ENCODE data around the gene A1CF.

Gene A1CF

DNA sequence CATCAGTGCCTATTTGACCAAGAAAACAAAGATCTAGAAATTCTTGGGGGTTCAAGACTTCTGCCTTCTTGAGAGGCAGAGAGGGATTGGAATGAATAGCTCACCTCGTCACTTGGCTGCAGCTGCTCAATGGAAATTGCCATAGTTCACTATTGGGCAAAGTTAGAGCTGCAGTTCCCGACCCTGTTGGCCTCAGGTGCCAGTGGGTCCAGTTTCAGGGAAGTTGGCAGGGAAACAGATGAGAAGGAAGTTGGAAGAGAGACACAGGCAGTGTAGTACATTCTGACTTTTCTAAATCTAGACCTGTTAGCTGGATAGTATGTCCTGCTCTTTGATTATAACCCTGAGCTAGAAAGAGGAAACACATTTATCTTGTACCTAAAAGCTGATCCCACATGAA is 19.1 kb downstream of the A1CF start:
- no peaks in the 10 kb centered on the region for H3K9me3 ChIP-seq (ENCODE audit: control insufficient read depth in 1 of 2, low read length in 2 of 2)
- H3K9ac ChIP-seq (ENCODE audit: low read depth in 1 of 2, low read length in 2 of 2): no peak overlapping the region
- H3K4me3 ChIP-seq (ENCODE audit: low read depth in 1 of 2, low read length in 2 of 2): no peak overlapping the region
- H3K4me1 ChIP-seq (ENCODE audit: control insufficient read depth in 1 of 2, insufficient read depth in 2 of 2, low read length in 2 of 2): no peaks in the 10 kb centered on the region
- H3K27me3 ChIP-seq (ENCODE audit: control insufficient read depth in 1 of 2, insufficient read depth in 2 of 2, low read length in 2 of 2): no peaks in the 10 kb centered on the region
- no peaks in the 10 kb centered on the region for H3K36me3 ChIP-seq (ENCODE audit: control insufficient read depth in 1 of 2, insufficient read depth in 2 of 2, low read length in 2 of 2)
- H3K27ac ChIP-seq (ENCODE audit: low read depth, low read length): no peak overlapping the region

GRCh38 chr10:50862719-50863118 is 22.7 kb downstream of the A1CF start:
- no peak overlapping the region for H3K4me3 ChIP-seq (ENCODE audit: low read depth in 1 of 2, low read length in 2 of 2)
- no peak overlapping the region for H3K9ac ChIP-seq (ENCODE audit: low read depth in 1 of 2, low read length in 2 of 2)
- no peaks in the 10 kb centered on the region for H3K27me3 ChIP-seq (ENCODE audit: control insufficient read depth in 1 of 2, insufficient read depth in 2 of 2, low read length in 2 of 2)
- no peaks in the 10 kb centered on the region for H3K9me3 ChIP-seq (ENCODE audit: control insufficient read depth in 1 of 2, low read length in 2 of 2)
- H3K36me3 ChIP-seq (ENCODE audit: control insufficient read depth in 1 of 2, insufficient read depth in 2 of 2, low read length in 2 of 2): peaks cover 0 to 2% of the 10 kb centered on the region in 2 donors
- no peaks in the 10 kb centered on the region for H3K4me1 ChIP-seq (ENCODE audit: control insufficient read depth in 1 of 2, insufficient read depth in 2 of 2, low read length in 2 of 2)
- H3K27ac ChIP-seq (ENCODE audit: low read depth, low read length): no peak overlapping the region

DNA sequence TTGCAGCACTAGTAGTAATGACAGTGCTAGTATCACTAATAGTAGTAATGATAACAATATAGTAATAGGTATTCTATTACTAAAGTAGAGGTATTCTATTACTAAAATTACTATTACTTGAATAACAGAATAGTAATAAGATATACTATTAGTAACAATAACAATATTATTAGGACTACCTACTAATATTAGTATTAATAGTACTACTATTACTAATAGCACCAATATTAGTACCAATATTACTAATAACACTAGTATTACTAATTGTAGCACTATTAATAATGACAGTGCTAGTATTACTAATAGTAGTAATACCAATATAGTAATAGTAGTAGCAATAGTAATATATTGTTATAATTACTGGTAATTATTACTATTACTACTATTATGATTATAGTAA is 24.1 kb downstream of the A1CF start:
- Histone ChIP-seq H3K27ac (ENCODE audit: low read depth, low read length) (no peak overlapping the region), H3K9ac (ENCODE audit: low read depth in 1 of 2, low read length in 2 of 2) (no peak overlapping the region), H3K4me3 (ENCODE audit: low read depth in 1 of 2, low read length in 2 of 2) (no peak overlapping the region), H3K27me3 (ENCODE audit: control insufficient read depth in 1 of 2, insufficient read depth in 2 of 2, low read length in 2 of 2) (no peaks in the 10 kb centered on the region), H3K36me3 (ENCODE audit: control insufficient read depth in 1 of 2, insufficient read depth in 2 of 2, low read length in 2 of 2) (peaks cover 1 to 7% of the 10 kb centered on the region in 2 donors), H3K9me3 (ENCODE audit: control insufficient read depth in 1 of 2, low read length in 2 of 2) (no peaks in the 10 kb centered on the region), H3K4me1 (ENCODE audit: control insufficient read depth in 1 of 2, insufficient read depth in 2 of 2, low read length in 2 of 2) (no peaks in the 10 kb centered on the region)

DNA sequence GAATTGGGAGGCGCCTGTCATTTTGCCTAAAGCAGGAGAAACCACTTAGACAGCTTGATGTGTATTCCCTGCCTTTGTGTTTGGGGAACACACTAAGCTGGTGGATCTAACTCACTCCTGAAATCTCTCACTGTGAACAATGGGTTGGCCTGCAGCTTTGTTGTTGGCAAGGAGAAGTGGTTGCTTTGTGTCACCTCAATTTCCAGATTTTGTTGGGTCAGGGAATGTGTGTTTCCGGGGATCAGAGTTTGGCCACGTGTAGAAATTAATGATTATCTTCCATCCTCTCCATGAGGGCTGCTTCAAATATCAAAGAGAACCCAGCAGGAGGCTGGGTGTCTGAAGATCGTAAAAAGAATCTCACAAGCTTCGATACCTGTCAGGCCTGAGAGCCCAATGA is 27.8 kb downstream of the A1CF start:
- H3K9ac ChIP-seq (ENCODE audit: low read depth in 1 of 2, low read length in 2 of 2): no peak overlapping the region
- no peak overlapping the region for H3K27ac ChIP-seq (ENCODE audit: low read depth, low read length)
- H3K4me3 ChIP-seq (ENCODE audit: low read depth in 1 of 2, low read length in 2 of 2): no peak overlapping the region
- no peaks in the 10 kb centered on the region for H3K4me1 ChIP-seq (ENCODE audit: control insufficient read depth in 1 of 2, insufficient read depth in 2 of 2, low read length in 2 of 2)
- peaks cover 6 to 11% of the 10 kb centered on the region in 2 donors for H3K36me3 ChIP-seq (ENCODE audit: control insufficient read depth in 1 of 2, insufficient read depth in 2 of 2, low read length in 2 of 2)
- H3K27me3 ChIP-seq (ENCODE audit: control insufficient read depth in 1 of 2, insufficient read depth in 2 of 2, low read length in 2 of 2): no peaks in the 10 kb centered on the region
- no peaks in the 10 kb centered on the region for H3K9me3 ChIP-seq (ENCODE audit: control insufficient read depth in 1 of 2, low read length in 2 of 2)

GRCh38 chr10:50855461-50855860 is 30.0 kb downstream of the A1CF start:
- H3K9me3 ChIP-seq (ENCODE audit: control insufficient read depth in 1 of 2, low read length in 2 of 2): no peaks in the 10 kb centered on the region
- no peak overlapping the region for H3K4me3 ChIP-seq (ENCODE audit: low read depth in 1 of 2, low read length in 2 of 2)
- H3K27me3 ChIP-seq (ENCODE audit: control insufficient read depth in 1 of 2, insufficient read depth in 2 of 2, low read length in 2 of 2): no peaks in the 10 kb centered on the region
- H3K4me1 ChIP-seq (ENCODE audit: control insufficient read depth in 1 of 2, insufficient read depth in 2 of 2, low read length in 2 of 2): no peaks in the 10 kb centered on the region
- no peak overlapping the region for H3K9ac ChIP-seq (ENCODE audit: low read depth in 1 of 2, low read length in 2 of 2)
- H3K27ac ChIP-seq (ENCODE audit: low read depth, low read length): no peak overlapping the region
- H3K36me3 ChIP-seq (ENCODE audit: control insufficient read depth in 1 of 2, insufficient read depth in 2 of 2, low read length in 2 of 2): peaks cover 6 to 11% of the 10 kb centered on the region in 2 donors

GRCh38 chr10:50855015-50855414 is 30.4 kb downstream of the A1CF start:
- peaks cover 6 to 11% of the 10 kb centered on the region in 2 donors for H3K36me3 ChIP-seq (ENCODE audit: control insufficient read depth in 1 of 2, insufficient read depth in 2 of 2, low read length in 2 of 2)
- H3K27me3 ChIP-seq (ENCODE audit: control insufficient read depth in 1 of 2, insufficient read depth in 2 of 2, low read length in 2 of 2): no peaks in the 10 kb centered on the region
- no peaks in the 10 kb centered on the region for H3K9me3 ChIP-seq (ENCODE audit: control insufficient read depth in 1 of 2, low read length in 2 of 2)
- no peak overlapping the region for H3K27ac ChIP-seq (ENCODE audit: low read depth, low read length)
- H3K4me1 ChIP-seq (ENCODE audit: control insufficient read depth in 1 of 2, insufficient read depth in 2 of 2, low read length in 2 of 2): no peaks in the 10 kb centered on the region
- no peak overlapping the region for H3K9ac ChIP-seq (ENCODE audit: low read depth in 1 of 2, low read length in 2 of 2)
- H3K4me3 ChIP-seq (ENCODE audit: low read depth in 1 of 2, low read length in 2 of 2): no peak overlapping the region

DNA sequence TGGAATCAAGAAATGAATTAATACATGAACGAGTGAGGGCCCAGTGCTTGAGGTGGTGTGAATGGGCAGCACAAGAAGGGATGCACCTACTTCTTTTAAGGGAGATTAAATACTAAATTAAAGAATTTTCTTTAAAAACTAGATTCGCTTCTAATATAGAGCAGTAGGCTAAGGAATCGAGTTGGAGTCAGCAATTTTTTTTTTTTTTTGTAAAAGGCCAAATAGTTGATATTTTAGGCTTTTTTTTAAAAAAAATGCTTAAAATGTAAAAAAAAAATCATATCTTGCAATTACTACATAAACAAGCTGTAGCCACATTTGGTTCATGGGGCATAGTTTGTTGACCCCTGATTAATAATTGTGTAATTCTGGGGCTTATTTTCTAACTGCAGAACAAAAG is 31.9 kb downstream of the A1CF start:
- no peak overlapping the region for H3K9ac ChIP-seq (ENCODE audit: low read depth in 1 of 2, low read length in 2 of 2)
- H3K36me3 ChIP-seq (ENCODE audit: control insufficient read depth in 1 of 2, insufficient read depth in 2 of 2, low read length in 2 of 2): peaks cover 6 to 11% of the 10 kb centered on the region in 2 donors
- H3K27me3 ChIP-seq (ENCODE audit: control insufficient read depth in 1 of 2, insufficient read depth in 2 of 2, low read length in 2 of 2): no peaks in the 10 kb centered on the region
- no peaks in the 10 kb centered on the region for H3K9me3 ChIP-seq (ENCODE audit: control insufficient read depth in 1 of 2, low read length in 2 of 2)
- no peak overlapping the region for H3K27ac ChIP-seq (ENCODE audit: low read depth, low read length)
- H3K4me1 ChIP-seq (ENCODE audit: control insufficient read depth in 1 of 2, insufficient read depth in 2 of 2, low read length in 2 of 2): no peaks in the 10 kb centered on the region
- no peak overlapping the region for H3K4me3 ChIP-seq (ENCODE audit: low read depth in 1 of 2, low read length in 2 of 2)

GRCh38 chr10:50851884-50852671 is 33.3 kb downstream of the A1CF start:
- Histone ChIP-seq H3K9ac (ENCODE audit: low read depth in 1 of 2, low read length in 2 of 2) (no peak overlapping the region), H3K27ac (ENCODE audit: low read depth, low read length) (no peak overlapping the region), H3K4me3 (ENCODE audit: low read depth in 1 of 2, low read length in 2 of 2) (no peak overlapping the region), H3K27me3 (ENCODE audit: control insufficient read depth in 1 of 2, insufficient read depth in 2 of 2, low read length in 2 of 2) (no peaks in the 10 kb centered on the region), H3K4me1 (ENCODE audit: control insufficient read depth in 1 of 2, insufficient read depth in 2 of 2, low read length in 2 of 2) (no peaks in the 10 kb centered on the region), H3K36me3 (ENCODE audit: control insufficient read depth in 1 of 2, insufficient read depth in 2 of 2, low read length in 2 of 2) (peaks cover 4 to 6% of the 10 kb centered on the region in 2 donors), H3K9me3 (ENCODE audit: control insufficient read depth in 1 of 2, low read length in 2 of 2) (no peaks in the 10 kb centered on the region)

- no peak overlapping the region for H3K9ac ChIP-seq (ENCODE audit: low read depth in 1 of 2, low read length in 2 of 2)
- no peaks in the 10 kb centered on the region for H3K4me1 ChIP-seq (ENCODE audit: control insufficient read depth in 1 of 2, insufficient read depth in 2 of 2, low read length in 2 of 2)
- no peak overlapping the region for H3K4me3 ChIP-seq (ENCODE audit: low read depth in 1 of 2, low read length in 2 of 2)
- H3K27me3 ChIP-seq (ENCODE audit: control insufficient read depth in 1 of 2, insufficient read depth in 2 of 2, low read length in 2 of 2): no peaks in the 10 kb centered on the region
- H3K27ac ChIP-seq (ENCODE audit: low read depth, low read length): no peak overlapping the region
- peaks cover 0 to 4% of the 10 kb centered on the region in 2 donors for H3K36me3 ChIP-seq (ENCODE audit: control insufficient read depth in 1 of 2, insufficient read depth in 2 of 2, low read length in 2 of 2)
- no peaks in the 10 kb centered on the region for H3K9me3 ChIP-seq (ENCODE audit: control insufficient read depth in 1 of 2, low read length in 2 of 2)
Measured at GRCh38 chr10:50850578-50851230, 34.7 kb downstream of the A1CF start.

- no peak overlapping the region for H3K9ac ChIP-seq (ENCODE audit: low read depth in 1 of 2, low read length in 2 of 2)
- H3K9me3 ChIP-seq (ENCODE audit: control insufficient read depth in 1 of 2, low read length in 2 of 2): no peaks in the 10 kb centered on the region
- no peak overlapping the region for H3K4me3 ChIP-seq (ENCODE audit: low read depth in 1 of 2, low read length in 2 of 2)
- H3K36me3 ChIP-seq (ENCODE audit: control insufficient read depth in 1 of 2, insufficient read depth in 2 of 2, low read length in 2 of 2): peaks cover 0 to 2% of the 10 kb centered on the region in 2 donors
- H3K27me3 ChIP-seq (ENCODE audit: control insufficient read depth in 1 of 2, insufficient read depth in 2 of 2, low read length in 2 of 2): no peaks in the 10 kb centered on the region
- no peak overlapping the region for H3K27ac ChIP-seq (ENCODE audit: low read depth, low read length)
- H3K4me1 ChIP-seq (ENCODE audit: control insufficient read depth in 1 of 2, insufficient read depth in 2 of 2, low read length in 2 of 2): no peaks in the 10 kb centered on the region
Measured at GRCh38 chr10:50846753-50847152, 38.7 kb downstream of the A1CF start.
